Caki2 (cell line): ENCODE results near the gene MAPK14. TPM values are rescaled to one million over a fixed set of nuclear protein-coding genes. Genes with fewer than 3 reads are reported as not detected.
A peak's percentile ranks its signal among the peaks of the same experiment; 100 is the strongest.
"Not testable (repeated sequence)": the region's sequence is repeated elsewhere in the genome, so short reads cannot be mapped to it uniquely, and the experiment has no call there.

Experiments
- DNase-seq: peaks from one replicate; pipeline ENCODE4 v3.0.0-alpha.2; 2015; ENCODE audit warnings: low read depth
- in situ Hi-C: cut with HindIII; loops from 2 replicates; pipeline ENCODE4 v1.10.0; 2016; ENCODE audit warnings: low sequenced_read_pairs, low pct_unique_long_range_greater_than_20kb, mixed read lengths
- total RNA-seq: library from RNA; depleted of rRNA; stranded (reverse); fragments of >200 nt; shearing (Covaris generic); gene quantifications from 2 replicates; pipeline ENCODE4 v1.2.3, GENCODE V29; 2014; ENCODE audit warnings: low replicate concordance

MAPK14 gene
- total RNA-seq, 1 experiment from 2014 or later: 27.0 TPM

DNA sequence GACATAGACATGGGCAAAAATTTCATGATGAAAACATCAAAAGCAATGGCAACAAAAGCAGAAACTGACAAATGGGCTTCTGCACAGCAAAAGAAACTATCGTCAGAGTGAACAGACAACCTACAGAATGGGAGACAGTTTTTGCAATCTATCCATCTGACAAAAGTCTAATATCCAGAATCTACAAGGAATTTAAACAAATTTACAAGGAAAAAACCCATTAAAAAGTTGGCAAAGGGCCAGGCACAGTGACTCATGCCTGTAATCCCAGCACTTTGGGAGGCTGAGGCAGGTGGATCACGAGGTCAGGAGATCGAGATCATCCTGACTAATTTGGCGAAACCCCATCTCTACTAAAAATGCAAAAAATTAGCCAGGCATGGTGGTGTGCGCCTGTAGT, 60.6 kb downstream of the MAPK14 start:
- DNase-seq, in situ Hi-C loops: not testable (repeated sequence)

DNA sequence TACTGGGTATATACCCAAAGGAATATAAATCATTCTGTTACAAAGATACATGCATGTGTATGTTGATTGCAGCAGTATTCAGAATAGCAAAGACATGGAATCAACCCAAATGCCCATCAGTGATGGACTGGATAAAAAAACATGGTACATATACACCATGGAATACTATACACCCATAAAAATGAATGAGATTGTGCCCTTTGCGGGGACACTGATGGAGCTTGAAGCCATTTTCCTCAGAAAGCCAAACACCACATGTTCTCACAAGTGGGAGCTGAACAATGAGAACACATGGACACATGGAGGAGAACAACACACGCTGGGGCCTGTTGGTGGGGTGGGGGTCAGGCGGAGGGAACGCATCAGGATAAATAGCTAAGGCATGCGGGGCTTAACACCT, 61.4 kb downstream of the MAPK14 start:
- in situ Hi-C loops: no loop called here
- DNase-seq: no peak

DNA sequence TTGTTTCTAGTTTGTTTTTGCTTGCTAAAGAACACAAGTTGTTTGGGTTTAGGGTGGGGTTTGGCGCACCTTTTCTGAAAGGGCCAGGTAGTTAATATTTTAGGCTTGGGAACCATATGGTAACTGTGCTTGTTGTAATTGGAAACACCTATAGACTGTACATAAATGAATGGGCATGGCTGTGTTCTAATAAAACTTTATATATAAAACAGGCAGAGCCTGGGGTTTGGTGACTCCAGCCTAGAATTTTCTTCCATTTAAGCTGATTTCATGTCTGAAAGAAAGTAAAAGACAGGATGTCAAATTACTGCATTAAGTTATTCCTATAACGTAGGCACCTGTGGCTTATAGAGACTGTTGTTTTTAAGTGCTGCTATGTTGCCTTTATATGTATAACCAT, 66.6 kb downstream of the MAPK14 start:
- in situ Hi-C loops: no loop called here

GRCh38 chr6:36094753-36095496, 67.3 kb downstream of the MAPK14 start:
- in situ Hi-C loops: no loop called here
- DNase-seq: peak; percentile 65

More for the DNA sequence above, 66.6 kb downstream of the MAPK14 start:
- DNase-seq: no peak

DNA sequence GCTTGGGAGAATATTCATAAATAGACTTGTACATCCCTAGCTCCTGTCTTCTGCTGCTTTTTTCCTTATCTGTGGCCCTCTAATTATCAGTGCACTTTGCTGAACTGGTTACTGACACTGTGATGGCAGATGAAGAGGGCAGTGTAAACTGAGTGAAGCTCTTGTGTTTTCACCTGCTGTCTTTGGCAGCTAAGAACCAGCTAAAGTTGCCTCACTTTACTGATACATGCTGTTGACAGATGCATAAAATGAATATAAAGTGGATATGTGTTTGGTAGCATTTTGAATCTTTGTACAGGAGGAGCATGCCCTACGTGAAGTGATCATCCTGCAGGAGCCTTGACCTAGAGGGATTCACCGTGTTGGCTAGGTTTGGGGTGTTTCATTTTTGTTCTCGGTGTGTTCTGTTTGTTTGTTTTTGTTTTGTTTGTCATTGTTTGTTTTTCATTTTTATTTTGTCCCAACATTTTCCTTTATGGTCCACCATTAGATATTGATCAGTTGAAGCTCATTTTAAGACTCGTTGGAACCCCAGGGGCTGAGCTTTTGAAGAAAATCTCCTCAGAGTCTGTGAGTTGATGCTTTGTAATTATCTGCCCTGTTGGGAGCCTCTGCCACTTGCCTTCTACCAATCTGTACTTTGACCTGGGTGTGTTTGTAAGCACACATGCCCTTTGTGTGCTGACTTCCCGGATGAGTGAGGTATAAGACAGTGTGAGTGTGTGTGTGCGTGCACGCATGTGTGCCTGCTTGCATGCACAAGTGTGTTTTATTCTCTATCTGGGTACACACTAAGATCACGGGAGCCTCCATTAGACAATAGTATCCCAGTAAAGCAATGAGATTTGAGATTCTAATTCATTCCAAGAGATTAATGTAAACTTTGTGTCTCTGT, 68.1 kb downstream of the MAPK14 start:
- in situ Hi-C loops: no loop called here
- DNase-seq: no peak

DNA sequence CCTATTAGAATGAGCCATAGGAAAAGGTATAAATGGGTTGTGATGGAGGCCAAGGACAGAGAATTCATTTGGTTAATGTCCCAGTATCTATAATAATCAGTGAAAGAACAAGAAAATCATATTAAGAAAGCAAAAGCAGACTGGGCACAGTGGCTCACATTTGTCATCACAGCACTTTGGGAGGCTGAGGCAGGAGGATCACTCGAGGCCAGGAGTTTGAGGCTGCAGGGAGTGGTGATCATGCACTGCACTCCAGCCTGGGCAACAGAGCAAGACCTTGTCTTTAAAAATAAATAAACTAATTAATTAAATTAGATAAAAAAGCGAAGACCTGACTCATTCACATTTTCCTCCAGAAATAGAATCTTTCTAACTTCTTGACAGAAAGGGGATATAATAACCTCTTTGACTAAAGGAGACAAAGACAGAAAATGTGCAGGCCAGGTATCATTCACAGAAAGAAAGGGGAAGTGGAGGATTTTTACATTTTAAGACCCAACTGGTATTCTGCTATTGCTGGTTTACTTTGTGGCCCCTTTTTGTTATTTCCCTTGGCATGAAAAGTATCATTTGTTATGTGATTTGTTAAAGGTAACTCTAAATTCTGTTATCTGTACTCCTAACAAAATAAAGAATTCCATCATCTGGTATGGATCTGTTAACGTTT, 70.8 kb downstream of the MAPK14 start:
- DNase-seq: no peak
- in situ Hi-C loops: no loop called here

DNA sequence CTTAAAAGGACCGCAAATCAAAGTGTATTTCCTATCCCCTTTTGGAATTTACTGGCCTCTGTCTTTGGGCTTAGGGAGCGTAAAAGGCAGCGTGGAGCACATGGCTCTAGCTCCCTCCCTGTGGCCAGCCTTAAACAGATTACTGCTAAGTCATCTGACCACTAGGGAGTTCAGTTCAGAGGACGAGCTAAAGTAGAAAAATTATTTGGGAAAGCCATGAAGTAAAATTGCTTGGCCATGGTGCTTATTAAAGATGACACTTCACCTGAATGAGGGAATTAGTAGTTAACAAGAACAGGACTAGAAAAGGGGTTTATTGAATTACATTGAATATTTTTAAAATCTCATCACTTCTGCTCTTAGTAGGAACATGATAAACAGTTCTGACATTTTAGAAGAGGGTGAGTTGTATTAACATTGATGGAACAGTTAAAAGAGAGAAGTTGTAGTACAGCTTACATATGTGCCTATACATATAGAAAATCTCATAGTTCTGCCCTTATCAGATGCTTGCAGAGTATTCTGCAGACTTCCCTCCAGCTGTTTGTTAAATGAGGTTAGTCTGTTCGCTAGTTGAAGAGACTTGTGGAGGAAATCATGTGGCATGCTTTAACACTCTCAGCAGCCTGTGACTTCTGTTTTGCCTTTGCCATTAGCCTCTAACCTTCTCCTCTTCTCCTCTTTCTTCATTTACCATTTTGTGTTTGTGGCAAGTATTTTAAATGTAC, 71.5 kb downstream of the MAPK14 start:
- no peak for DNase-seq
- in situ Hi-C loops: no loop called here

DNA sequence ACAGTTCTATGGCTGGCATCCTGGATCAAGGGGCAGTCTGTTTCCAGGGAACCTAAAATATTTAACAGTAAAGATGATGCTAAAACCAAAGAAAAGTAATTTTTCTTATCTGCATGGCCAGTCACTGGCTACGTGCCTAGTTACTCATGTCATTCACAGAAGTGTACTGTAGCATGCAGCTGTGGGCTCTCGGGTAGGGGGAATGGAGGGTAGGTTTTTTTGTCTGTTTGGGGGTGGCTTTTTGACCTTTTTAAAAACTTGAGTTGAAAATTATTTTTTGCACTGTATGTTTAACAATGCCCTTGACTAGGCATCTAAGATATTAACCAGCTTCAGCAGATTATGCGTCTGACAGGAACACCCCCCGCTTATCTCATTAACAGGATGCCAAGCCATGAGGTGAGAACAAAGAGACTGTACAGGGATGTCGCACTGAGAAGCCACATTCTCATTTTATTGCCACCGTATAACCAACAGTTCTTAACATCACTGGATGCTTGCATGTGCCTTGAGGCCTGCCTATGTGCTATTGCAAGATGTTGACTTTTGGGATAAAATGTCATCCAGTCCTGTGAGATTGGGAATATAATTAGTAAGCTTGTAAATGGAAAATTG, 72.4 kb downstream of the MAPK14 start:
- in situ Hi-C loops: no loop called here
- DNase-seq: no peak

DNA sequence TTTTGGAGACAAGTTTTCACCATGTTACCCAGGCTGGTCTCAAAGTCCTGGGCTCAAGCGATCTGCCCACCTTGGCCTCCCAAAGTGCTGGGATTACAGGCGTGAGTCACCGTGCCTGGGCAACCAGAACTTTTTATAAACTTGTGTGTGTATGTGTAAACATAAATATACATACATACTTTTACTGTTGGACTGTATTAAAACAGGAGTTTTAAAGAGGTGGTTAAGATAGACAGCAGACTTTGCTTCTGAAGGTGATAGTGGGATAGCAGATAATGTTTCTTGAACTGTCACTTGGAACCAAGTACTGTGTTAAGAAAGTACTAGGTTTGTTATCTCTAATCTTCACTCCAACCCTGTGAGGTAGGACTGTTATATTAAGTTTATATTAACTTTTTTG, 74.1 kb downstream of the MAPK14 start:
- DNase-seq: no peak
- in situ Hi-C loops: no loop called here

DNA sequence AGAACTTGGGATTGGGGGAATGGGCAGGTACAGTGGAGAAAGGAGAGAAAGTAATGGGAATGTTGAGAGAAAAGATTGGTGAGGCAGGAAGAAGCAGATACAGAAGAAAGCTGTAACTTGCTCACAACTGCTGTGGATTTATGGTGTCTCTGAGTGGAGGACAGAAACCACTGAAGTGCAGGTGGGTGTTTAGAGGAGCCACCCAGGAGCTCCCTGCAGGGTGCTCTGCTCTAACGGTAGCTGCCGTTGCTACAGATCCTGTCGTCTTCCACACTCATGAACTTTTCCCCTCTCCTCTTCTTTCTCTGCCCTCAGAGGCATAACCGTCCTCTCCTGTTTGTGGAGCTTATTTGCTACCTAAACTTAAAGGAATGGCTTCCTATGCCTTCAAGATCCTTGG, 75.2 kb downstream of the MAPK14 start:
- in situ Hi-C loops: no loop called here
- DNase-seq: no peak

- DNase-seq: no peak
- in situ Hi-C loops: no loop called here
Observed at GRCh38 chr6:36104836-36105235, 77.2 kb downstream of the MAPK14 start.

DNA sequence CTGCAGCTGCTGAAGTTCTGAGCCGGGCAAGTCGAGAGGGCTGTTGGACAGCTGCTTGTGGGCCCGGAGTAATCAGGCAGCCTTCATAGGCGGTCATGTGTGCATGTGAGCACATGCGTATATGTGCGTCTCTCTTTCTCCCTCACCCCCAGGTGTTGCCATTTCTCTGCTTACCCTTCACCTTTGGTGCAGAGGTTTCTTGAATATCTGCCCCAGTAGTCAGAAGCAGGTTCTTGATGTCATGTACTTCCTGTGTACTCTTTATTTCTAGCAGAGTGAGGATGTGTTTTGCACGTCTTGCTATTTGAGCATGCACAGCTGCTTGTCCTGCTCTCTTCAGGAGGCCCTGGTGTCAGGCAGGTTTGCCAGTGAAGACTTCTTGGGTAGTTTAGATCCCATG, 81.5 kb downstream of the MAPK14 start:
- in situ Hi-C loops: no loop called here
- no peak for DNase-seq

DNA sequence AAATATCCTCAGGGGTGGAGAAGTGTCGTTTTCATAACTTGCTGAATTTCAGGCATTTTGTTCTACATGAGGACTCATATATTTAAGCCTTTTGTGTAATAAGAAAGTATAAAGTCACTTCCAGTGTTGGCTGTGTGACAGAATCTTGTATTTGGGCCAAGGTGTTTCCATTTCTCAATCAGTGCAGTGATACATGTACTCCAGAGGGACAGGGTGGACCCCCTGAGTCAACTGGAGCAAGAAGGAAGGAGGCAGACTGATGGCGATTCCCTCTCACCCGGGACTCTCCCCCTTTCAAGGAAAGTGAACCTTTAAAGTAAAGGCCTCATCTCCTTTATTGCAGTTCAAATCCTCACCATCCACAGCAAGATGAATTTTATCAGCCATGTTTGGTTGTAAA, 82.4 kb downstream of the MAPK14 start:
- in situ Hi-C loops: no loop called here
- no peak for DNase-seq

DNA sequence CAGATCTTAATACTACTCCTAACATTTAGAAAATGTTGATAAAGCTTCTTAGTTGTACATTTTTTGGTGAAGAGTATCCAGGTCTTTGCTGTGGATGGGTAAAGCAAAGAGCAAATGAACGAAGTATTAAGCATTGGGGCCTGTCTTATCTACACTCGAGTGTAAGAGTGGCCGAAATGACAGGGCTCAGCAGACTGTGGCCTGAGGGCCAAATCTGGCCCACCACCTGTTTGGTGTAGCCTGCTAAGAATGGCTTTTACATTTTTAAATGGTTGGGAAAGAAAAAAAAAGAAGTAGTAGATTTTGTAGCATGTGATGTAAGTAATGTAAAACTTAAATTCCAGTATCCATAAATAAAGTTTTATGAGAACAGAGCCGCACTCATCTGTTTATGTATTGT, 83.3 kb downstream of the MAPK14 start:
- DNase-seq: no peak
- in situ Hi-C loops: no loop called here

GRCh38 chr6:36111526-36111925, 83.9 kb downstream of the MAPK14 start:
- no peak for DNase-seq

GRCh38 chr6:36113049-36113448, 85.4 kb downstream of the MAPK14 start:
- in situ Hi-C loops: no loop called here

More at GRCh38 chr6:36111526-36111925, 83.9 kb downstream of the MAPK14 start:
- in situ Hi-C loops: no loop called here

DNA sequence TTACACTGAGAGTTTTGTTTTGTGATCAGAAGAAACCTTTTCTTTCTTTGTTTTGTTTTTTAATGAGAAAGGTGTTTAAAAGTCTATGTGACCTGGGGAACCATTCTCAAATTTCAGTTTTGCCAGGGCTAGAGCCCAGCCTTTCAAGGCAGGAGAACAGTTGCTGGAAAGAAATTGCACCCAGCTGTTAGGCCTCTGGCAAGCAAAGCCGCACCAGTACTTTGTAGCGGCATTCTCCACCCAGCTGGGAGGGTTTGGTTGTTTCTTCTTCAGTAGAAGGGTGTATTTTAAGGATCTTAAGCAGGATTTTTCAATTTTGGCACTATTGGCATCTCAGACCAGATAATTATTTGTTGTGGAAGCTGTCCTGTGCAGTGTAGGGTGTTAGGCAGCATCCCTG, 86.1 kb downstream of the MAPK14 start:
- in situ Hi-C loops: no loop called here

More at GRCh38 chr6:36113049-36113448, 85.4 kb downstream of the MAPK14 start:
- no peak for DNase-seq

DNA sequence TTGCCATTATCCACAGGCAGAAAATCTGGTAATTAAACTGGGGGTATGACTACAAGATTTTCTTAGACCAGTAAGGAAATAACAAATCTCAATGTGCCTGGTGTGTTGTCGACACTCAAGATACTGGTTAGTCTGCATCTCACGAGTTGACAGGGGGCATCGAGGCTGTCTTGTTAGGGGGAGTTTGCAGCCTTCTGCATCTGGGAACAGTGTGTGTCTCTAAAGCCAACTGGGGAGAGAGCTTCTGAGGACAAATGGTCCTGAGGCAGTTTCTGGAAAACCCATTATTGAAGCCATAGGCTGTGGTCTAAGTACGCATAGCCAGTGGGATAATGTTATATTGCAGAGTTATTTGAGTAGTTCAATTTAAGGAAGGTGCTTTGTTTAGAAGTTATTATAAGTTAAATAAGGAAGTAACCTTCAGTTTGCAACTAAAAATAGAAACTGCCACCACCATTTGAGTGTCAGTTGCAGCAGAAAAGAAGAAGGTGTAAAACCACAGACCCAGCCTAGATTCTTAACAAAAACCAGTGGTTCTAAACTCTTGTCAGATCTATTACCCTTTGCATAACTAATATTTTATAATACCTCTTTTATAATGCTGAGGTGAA, 87.3 kb downstream of the MAPK14 start:
- in situ Hi-C loops: no loop called here

More for the DNA sequence above, 86.1 kb downstream of the MAPK14 start:
- no peak for DNase-seq

More for the DNA sequence above, 87.3 kb downstream of the MAPK14 start:
- no peak for DNase-seq
